ENCODE results near the gene PDZD7.

PDZD7 gene

GRCh38 chr10:101016814-101017213 lies 14.1 kb downstream of the PDZD7 start:
- no peak for DNase-seq

- no peak for DNase-seq
Observed at GRCh38 chr10:101015582-101015973, 15.4 kb downstream of the PDZD7 start.

GRCh38 chr10:101014966-101015581 lies 15.9 kb downstream of the PDZD7 start:
- no peak for DNase-seq

GRCh38 chr10:101014230-101014884 lies 16.6 kb downstream of the PDZD7 start:
- DNase-seq = no peak

- DNase-seq = no peak
Observed at GRCh38 chr10:101013365-101013825, 17.5 kb downstream of the PDZD7 start.

GRCh38 chr10:101012525-101013364 lies 18.2 kb downstream of the PDZD7 start:
- DNase-seq = peak; percentile 53

- no peak for DNase-seq
Observed at GRCh38 chr10:101011517-101012423, 19.2 kb downstream of the PDZD7 start.

GRCh38 chr10:101010329-101010728 lies 20.6 kb downstream of the PDZD7 start:
- no peak for DNase-seq

GRCh38 chr10:101008823-101009423 lies 22.0 kb downstream of the PDZD7 start:
- DNase-seq = no peak

- no peak for DNase-seq
Observed at GRCh38 chr10:101007915-101008822, 22.8 kb downstream of the PDZD7 start.

- DNase-seq = no peak
Observed at GRCh38 chr10:101007099-101007711, 23.7 kb downstream of the PDZD7 start.

- DNase-seq = no peak
Observed at GRCh38 chr10:101006593-101007098, 24.3 kb downstream of the PDZD7 start.

- DNase-seq = no peak
Observed at GRCh38 chr10:101005869-101006567, 24.9 kb downstream of the PDZD7 start.

GRCh38 chr10:101005361-101005760 lies 25.6 kb downstream of the PDZD7 start:
- no peak for DNase-seq

- no peak for DNase-seq
Observed at GRCh38 chr10:101003639-101004206, 27.2 kb downstream of the PDZD7 start.

- DNase-seq = no peak
Observed at GRCh38 chr10:101002456-101002855, 28.5 kb downstream of the PDZD7 start.

- DNase-seq = no peak
Observed at GRCh38 chr10:101001659-101002035, 29.3 kb downstream of the PDZD7 start.

GRCh38 chr10:101000915-101001658 lies 29.8 kb downstream of the PDZD7 start:
- DNase-seq = no peak
